T47D (cell line): ENCODE results near the gene LCNL1.
A peak's percentile ranks its signal among the peaks of the same experiment; 100 is the strongest.

Experiments used
- DNase-seq, 2 experiments: peaks; one replicate each; pipeline versions ENCODE4 v3.0.0 to v3.0.0-alpha.2; 2011 to 2012; ENCODE audit warnings: low read depth in 1 of 2, low spot score in 1 of 2
- JUND ChIP-seq: IDR thresholded peaks from 2 replicates; pipeline ENCODE4 v1.6.1; 2012; ENCODE audit warnings: low read depth
- in situ Hi-C: cut with HindIII; loops from 2 replicates; pipeline ENCODE4 v1.10.0; 2016; ENCODE audit warnings: low sequenced_read_pairs, low pct_unique_long_range_greater_than_20kb

LCNL1 gene

GRCh38 chr9:136942881-136943230 lies 39.9 kb upstream of the LCNL1 start:
- DNase-seq, result no peak
- no peak for TF ChIP-seq JUND
- in situ Hi-C loops, result no loop called here

DNA sequence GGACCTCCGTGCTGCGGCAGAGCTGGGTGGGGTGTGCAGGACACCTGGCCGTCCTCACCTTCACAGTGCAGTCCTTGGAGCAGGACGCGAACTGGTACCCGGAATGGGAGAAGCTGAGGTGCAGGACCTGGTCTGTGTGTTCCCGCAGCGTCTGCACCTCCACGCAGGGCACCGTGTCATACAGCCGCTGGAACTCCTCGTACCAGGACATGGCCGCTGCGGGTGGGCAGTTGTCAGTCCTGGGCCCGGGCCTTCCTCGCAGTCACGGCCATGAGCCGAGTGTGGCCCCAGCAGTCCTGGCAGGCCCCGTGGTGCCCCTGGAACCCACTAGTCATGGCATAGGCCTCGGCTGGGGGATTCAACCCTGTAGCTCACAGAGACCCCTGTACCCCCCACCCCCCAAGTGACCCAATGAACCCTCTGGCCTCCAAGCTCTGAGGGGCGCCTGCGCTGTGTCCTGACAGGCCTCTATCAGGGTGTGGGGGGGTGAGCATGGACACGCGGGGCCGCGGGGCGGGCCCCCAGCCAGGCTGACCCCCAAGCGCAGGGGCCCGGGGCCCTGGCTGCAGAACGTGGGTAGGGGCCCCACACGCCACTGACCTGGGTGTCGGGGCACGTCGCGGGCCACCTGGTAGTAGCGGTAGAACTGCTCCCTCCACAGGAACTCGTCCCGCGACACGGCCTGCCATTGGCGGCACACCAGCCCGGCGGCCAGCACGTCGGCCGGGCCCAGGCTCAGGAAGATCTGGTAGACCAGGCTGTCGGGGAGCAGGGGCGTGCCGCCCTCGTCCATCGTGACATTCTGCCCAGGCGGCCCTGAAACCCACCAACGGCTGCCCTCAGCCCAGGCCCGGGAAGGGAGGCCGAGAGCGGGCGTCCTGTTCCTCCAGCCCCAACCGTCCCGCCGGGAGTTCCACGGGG lies 39.2 kb upstream of the LCNL1 start:
- in situ Hi-C loops, result no loop called here
- TF ChIP-seq JUND, result no peak
- DNase-seq, result peak; percentile 60 to 77

DNA sequence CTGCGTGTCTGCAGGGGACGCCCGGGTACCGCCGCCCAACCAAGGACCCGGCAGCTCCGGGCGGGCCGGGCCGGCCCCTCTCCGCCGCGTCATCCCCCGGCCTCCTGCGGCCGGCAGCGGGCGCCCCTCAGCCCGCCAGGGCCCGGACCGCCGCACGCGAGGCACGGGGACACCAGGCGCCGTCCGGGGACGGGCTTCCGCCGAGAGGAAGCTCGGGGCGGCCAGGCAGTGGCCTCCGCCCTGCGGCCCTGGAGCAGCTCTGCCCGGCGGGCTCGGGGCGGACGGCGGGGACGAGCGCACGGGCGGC lies 38.6 kb upstream of the LCNL1 start:
- in situ Hi-C loops, result no loop called here
- TF ChIP-seq JUND, result no peak
- peak; percentile 57 to 78 for DNase-seq

- DNase-seq, result peak; percentile 97 to 99
- no peak for TF ChIP-seq JUND
- in situ Hi-C loops, result no loop called here
These were observed 38.1 kb upstream of the LCNL1 start, which contains the start of the genes C8G and FBXW5 for GRCh38 chr9:136944519-136945332. Gene C8G, plus strand, starts transcription at chr9:136945243. Its CDS starts 78 bp downstream, at chr9:136945321. Gene FBXW5, minus strand, starts transcription at chr9:136944738. Its CDS starts 655 bp downstream, at chr9:136944083.

- DNase-seq, result no peak
- no peak for TF ChIP-seq JUND
- in situ Hi-C loops, result no loop called here
These were observed 37.2 kb upstream of the LCNL1 start for GRCh38 chr9:136945333-136946227.

GRCh38 chr9:136946228-136947027 lies 36.4 kb upstream of the LCNL1 start:
- TF ChIP-seq JUND, result no peak
- DNase-seq, result no peak
- in situ Hi-C loops, result no loop called here

- in situ Hi-C loops, result no loop called here
- no peak for DNase-seq
- no peak for TF ChIP-seq JUND
These were observed 35.5 kb upstream of the LCNL1 start for GRCh38 chr9:136947028-136947891.

- DNase-seq, result peak in 1 of 2 experiments; percentile 61
- no peak for TF ChIP-seq JUND
- in situ Hi-C loops, result no loop called here
These were observed 34.8 kb upstream of the LCNL1 start for GRCh38 chr9:136947955-136948510.

- in situ Hi-C loops, result no loop called here
- TF ChIP-seq JUND, result no peak
- no peak for DNase-seq
These were observed 33.5 kb upstream of the LCNL1 start for GRCh38 chr9:136949239-136949816.
